ENCODE data around the gene FAM124A. TPM values are rescaled to one million over a fixed set of nuclear protein-coding genes. Genes with fewer than 3 reads are reported as not detected.
A peak's percentile ranks its signal among the peaks of the same experiment; 100 is the strongest.

The FAM124A gene
- total RNA-seq, 1 experiment from 2014 or later, result 0.64 TPM

DNA sequence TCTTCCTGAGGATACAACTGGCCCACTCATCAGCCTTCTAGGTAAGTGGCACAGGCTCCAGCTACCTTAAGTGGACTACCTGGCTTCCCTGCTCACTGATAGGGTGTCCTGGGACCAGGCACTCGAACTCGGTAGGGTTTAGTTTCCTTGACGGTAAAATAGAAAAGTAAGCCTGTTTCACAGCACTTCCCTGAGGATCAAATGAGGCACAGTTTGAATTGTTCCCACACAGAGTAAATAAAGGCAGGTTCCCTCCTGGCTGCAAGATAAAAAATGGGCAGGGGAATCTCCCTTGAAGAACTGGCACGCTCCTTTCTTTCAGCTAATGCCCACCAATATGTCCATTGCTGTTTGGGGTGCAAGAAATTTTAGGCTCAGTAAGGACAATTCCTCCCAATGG is 1.1 kb upstream of the FAM124A start:
- no peak for DNase-seq (ENCODE audit: low read depth)

DNA sequence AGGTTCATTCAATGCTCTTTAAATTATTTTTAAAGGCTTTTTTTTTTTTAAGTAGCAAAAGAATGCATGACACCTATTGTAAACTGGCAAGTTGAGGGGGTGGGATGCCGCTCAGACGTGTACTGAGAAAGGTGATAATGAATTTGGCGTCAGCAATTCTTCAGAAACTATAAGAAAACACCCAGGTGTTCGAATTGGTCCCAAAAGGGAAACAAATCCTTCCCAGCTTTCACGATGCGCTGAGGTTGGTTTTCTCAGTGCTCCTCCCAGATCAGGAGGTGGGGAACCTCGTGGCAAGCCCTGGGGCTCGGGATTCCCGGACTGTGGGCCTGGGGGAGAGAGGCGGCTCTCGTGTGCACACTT is 543 bp upstream of the FAM124A start:
- DNase-seq (ENCODE audit: low read depth), result no peak

GRCh38 chr13:51222686-51223559 is 725 bp downstream of the FAM124A start:
- DNase-seq (ENCODE audit: low read depth), result no peak

GRCh38 chr13:51223560-51224270 is 1.5 kb downstream of the FAM124A start:
- DNase-seq (ENCODE audit: low read depth), result no peak

DNA sequence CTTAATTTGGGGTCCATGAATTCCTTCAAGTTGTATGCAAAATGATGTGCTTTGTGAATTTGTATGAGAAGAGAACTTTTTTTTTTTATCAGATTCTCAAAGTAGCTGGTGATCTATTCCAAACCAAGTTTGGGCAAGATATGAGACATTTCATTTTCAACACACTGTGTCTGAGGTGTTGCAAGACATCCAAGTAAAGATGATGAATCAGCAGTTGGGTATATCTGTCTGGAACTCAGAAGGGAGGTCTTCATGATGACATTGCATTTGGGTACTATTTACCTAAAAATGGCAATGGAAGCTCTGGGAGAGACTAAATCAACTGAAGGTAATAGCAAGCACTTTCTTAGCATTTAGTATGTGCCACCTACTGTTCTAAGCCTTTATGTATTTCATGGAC is 2.8 kb downstream of the FAM124A start:
- DNase-seq (ENCODE audit: low read depth), result no peak

GRCh38 chr13:51227404-51227803 is 5.2 kb downstream of the FAM124A start:
- DNase-seq (ENCODE audit: low read depth), result no peak

DNA sequence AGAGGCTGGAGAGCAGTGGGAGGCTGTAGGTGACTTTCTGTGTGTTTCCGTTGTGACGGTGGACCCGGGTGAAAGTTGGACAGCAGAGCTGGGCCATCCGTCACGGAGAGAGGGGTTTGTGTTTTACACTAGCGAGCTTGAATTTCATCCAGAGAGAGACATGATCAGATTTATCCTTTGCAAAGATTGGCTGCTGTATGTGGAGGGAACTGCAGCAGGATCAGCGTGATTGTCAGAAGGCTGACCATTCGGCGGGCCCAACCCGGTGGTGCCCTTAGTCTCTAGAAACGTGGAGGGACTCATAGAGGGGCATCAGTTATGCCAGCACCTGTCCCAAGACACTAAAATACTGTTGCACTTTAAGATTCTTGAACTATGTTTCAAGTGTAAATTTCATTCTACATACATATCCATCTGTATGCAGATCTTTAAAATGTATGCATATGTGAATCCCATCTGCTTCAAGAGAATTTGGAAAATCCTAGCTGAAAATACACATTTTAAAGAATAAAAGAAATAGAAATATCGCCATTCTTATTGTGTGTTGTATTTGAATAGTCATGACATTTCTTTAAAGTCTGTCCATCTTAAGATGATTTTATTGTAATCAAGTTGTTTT is 7.0 kb downstream of the FAM124A start:
- no peak for DNase-seq (ENCODE audit: low read depth)

DNA sequence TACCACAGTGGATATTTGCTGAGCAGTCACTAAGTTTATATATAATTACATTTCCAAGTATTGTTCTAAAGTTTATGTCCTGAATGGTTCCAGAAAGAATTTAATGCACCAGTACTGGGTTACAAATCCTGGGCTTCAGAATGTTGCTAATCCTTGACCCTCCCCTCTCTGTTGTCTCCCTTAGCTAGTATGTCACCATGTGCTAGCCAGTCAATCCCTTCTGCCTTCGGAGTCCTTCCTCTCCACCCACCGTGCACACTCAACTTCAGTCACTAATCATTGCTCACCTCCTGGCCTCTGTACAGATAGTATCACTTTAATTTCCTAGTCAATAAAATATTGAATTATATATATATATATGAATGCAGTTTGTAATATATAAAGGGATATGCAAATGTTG is 7.5 kb downstream of the FAM124A start:
- no peak for DNase-seq (ENCODE audit: low read depth)

GRCh38 chr13:51230477-51231105 is 8.4 kb downstream of the FAM124A start:
- peak; percentile 38 for DNase-seq (ENCODE audit: low read depth)

DNA sequence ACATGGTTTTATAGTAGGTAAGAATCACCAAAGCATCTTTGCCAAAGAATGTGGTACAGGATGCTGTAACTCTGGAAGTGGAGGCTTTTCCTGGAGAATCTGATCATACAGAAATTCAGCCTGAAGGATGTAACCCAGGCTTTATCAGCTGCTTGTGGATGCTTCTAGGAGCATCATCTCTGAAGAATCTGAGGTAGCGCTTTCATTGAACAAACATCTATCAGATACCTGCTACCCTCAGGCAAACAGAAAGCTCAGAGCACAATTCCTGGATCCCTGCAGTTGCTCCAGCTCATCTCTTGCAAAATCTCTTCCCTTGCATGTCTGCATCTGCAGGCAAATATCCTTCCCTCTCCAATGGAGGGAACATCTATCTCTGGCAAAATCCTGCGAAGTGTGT is 9.3 kb downstream of the FAM124A start:
- no peak for DNase-seq (ENCODE audit: low read depth)

GRCh38 chr13:51232328-51232727 is 10.1 kb downstream of the FAM124A start:
- DNase-seq (ENCODE audit: low read depth), result no peak

- DNase-seq (ENCODE audit: low read depth), result no peak
These were observed 11.1 kb downstream of the FAM124A start for GRCh38 chr13:51233117-51233826.

DNA sequence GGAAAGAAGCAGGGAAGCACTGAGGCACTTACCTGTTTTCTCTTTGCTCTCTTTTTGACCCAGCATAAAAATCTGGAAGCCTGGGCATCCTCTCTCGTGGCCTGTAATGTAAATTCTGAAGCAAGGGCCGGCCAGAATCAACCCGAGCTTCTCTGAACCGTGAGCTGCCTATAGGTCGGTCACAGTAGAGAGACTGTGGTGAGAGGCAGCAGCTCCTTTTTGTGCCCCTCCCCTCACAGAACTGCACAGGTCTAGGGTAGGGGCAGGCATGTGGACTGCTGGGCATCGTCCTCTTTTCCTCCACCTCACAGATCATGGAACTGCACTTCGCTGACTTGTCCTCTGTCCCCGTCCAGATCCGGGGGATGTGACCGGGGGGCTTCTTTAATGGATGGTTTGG is 12.5 kb downstream of the FAM124A start:
- DNase-seq (ENCODE audit: low read depth), result no peak

DNA sequence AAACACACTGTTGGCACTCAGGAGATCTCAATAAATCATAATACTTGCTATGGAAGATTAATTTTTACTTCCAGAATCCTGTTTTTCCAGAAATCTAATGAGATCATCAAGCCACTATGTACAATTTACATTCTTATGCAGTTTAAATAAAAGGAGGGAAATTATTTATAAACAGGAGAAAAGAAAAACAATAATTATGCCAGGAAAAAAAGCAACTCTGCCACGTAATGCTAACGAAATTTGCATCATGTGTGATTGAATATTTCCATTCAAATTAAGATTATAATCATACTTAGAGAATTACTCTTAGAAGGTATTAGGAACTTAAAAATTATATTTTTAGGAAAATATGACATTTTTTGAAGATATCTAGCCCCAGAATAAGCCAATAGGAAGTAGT is 13.0 kb downstream of the FAM124A start:
- DNase-seq (ENCODE audit: low read depth), result no peak

GRCh38 chr13:51235756-51236490 is 13.7 kb downstream of the FAM124A start:
- DNase-seq (ENCODE audit: low read depth), result peak; percentile 10

- DNase-seq (ENCODE audit: low read depth), result no peak
These were observed 14.2 kb downstream of the FAM124A start for GRCh38 chr13:51236491-51236792.

GRCh38 chr13:51237386-51237785 is 15.2 kb downstream of the FAM124A start:
- no peak for DNase-seq (ENCODE audit: low read depth)

- no peak for DNase-seq (ENCODE audit: low read depth)
These were observed 15.7 kb downstream of the FAM124A start for GRCh38 chr13:51237887-51238286.

DNA sequence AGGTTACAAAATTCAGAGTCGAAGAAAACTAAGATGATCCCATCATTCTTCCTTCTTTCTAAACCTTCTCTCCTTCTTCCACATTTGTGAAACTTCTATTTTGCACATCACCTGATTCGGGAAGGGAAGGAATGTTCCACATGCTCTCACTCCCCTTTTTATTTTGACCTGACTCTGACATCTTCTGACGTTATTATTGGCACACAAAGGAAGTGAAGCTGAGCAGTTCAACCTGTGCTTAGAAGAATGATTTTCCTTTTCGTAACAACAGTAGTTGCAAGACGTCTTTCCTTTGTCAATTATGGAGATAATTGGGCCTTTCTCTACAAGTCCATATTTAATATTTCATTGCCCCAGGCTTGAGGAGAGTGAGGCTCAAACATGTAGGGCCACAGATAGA is 18.0 kb downstream of the FAM124A start:
- DNase-seq (ENCODE audit: low read depth), result no peak

DNA sequence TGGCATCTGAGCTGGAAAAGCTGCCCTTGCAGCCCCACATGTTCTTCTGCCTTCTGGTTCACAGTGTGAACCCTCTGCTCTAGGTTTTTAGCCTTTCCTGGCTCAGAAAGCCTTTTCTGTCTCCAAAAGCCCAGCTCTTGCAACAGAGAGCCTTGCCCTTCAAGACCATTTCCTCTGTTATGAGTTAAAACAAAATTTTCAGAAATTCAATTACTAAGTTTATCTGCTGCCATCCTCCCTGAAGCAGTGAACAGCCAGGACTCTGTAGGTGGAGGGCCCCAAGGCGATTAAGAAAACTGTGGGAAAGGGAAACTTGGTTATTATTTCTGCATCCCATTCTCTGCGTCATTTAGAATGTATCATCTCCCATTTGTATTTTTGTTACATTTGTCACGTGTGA is 18.8 kb downstream of the FAM124A start:
- no peak for DNase-seq (ENCODE audit: low read depth)

GRCh38 chr13:51241720-51242119 is 19.5 kb downstream of the FAM124A start:
- DNase-seq (ENCODE audit: low read depth), result no peak

Measured in M059J (cell line).